Activated CD4-positive, CD25-positive, alpha-beta regulatory T cell (primary cell): ENCODE results near the gene KIAA1671.

Experiments used
- DNase-seq, 4 experiments: peaks; one replicate each; lab custom pipeline; 2025; lab: John Stamatoyannopoulos, UW

KIAA1671 gene

GRCh38 chr22:25045159-25045558, 92.6 kb downstream of the KIAA1671 start:
- DNase-seq = no peak

GRCh38 chr22:25048071-25048470, 95.6 kb downstream of the KIAA1671 start:
- no peak for DNase-seq

DNA sequence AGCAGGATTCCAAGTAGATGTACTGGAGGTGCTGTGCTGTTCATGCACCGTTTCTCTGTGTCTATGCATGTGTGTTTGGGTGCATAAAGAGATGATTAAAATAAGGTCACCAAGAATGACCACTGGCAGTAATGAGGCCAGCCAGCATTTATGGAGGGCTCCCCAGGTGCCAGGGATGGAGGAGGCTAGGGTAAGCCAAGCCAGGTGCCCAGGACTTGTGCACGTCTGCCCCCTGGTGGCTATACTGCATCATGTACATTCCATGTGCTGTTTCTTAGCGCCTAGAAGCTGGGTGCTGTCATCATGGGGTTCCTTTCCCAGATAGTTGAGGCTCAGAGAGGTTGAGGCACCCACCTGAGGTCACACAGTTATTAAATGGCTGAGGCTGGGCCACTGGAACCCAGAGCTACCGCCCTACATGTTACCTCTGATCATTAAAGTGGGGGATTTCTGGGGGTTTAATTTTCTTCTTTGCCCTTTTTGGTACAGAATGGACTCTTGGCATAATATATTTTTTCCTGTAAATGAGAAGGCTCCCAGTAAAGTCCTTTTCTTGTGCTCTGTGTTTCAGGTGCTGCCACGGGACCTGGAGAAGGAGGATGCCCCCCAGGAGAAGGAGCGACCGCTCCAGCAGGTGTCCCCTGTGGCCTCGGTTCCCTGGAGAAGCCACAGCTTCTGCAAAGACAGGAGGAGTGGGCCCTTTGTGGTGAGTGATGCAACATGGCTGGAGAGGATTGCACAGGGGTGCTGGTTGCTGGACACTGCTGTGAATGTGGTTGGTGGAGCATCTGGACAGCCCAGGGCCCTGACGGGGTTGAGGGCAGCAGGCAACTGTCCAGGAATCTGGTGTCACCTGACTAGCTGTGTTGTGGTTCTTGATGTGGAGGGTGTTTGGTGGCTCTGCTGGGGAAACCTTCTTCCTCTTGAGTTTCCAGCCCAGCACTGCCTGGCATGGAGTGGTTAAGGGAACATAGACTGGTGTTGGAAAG, 96.4 kb downstream of the KIAA1671 start:
- peak; percentile 33 to 59 (median 44) for DNase-seq

- no peak for DNase-seq
These were observed 97.3 kb downstream of the KIAA1671 start for GRCh38 chr22:25049770-25050169.

DNA sequence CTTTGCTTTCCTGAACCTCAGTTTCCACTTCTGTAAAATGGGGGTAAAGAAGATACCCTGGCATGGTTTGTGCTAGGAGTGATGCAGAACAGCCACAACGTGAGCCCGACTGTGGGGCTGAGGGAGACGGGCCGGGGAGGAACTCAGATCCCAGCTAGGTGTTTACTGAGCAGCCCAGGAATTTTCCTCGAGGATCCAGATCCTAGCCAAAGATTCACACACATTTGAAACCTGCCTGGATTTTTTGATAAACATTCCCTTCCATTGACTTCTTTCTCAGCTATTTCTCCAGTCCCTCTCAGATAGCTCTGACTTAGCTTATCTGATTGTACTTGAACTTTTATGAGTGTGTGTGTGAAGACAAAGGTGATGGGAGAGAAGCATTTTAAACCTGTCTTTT, 98.0 kb downstream of the KIAA1671 start:
- DNase-seq = no peak

DNA sequence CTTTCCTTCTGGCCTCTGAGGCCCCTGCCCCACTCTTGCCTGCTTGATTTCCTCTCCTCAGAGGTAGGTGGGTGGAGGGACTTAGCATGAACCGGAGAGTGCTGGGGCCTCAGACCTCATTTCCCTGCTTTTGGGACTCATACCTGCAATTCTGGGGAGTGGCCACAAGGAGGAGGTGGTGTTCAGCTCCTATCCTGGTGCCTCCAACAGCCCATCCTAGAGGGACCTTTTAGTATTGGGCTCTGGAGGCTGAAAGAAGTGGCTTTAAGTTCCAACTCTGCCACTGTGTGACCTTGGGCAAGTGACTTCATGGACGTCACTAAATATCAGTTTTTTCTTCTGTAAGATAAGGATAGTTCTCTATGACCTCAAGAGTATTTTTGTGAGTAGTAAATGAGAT, 98.6 kb downstream of the KIAA1671 start:
- no peak for DNase-seq

DNA sequence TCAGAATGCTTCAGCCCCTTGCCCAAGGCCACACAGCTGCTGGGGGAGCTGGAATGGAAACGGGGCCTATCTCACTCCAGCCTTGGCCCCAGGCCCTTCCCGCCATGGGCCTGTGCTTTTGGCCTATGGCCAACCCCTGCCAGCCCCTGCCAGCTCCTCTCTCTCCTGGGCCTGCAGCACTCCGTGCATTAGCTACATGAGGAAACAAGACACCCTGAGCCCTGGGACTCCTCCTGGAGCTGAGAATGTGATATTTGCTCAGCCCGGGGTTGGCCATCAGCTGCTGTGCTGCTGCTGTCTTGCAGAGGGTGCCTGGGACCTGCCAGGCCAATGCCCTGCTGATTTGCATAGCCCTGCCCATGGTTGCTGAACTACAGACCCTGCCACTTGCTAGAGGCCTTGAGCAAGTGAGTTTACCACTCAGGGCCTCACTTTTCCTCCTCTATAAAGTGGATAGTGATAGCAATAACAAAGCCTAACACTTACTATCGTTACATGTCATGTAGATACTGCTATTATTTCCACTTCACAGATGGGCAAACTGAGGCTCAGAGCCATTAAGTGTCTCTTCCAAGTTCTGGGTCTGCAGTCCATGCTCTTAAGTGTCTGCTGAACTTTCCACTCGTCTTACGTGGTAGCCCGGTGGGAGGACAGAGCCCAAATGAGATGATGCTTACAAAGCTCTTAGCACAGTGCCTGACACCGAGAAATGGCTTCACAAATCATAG, 99.6 kb downstream of the KIAA1671 start:
- DNase-seq = no peak

DNA sequence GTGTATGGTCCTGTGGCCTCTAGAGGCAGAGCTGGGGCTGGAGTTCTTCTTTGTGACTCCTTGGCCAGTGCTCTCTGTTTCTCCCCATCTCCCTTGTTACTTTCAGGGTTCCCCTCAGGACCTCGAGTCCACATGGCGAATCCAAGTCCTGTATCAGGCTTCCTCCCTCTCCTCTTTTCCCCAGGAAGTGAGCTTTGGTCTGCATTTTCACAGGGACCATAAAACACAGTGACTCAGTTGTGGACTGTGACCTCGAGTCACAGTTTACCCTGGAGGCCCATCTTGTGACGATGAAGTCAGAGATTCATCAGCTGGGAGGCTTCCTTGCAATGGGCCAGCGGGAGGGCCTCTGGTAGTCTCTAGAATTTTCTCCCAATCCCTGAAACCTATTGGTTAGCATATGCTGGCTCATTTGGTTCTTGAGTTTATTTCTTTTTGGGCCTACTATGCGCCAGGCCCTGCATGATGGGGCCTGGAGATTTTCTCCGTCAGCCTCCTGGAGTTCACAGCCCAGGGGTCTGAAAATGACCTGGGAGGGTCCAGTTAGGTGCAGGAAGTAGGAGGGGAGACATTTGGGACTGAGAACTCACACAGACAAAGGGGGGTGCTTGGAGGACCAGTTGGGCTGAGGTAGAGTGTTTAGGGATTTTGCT, 100.8 kb downstream of the KIAA1671 start:
- no peak for DNase-seq

- no peak for DNase-seq
These were observed 102.5 kb downstream of the KIAA1671 start for GRCh38 chr22:25054943-25055511.

DNA sequence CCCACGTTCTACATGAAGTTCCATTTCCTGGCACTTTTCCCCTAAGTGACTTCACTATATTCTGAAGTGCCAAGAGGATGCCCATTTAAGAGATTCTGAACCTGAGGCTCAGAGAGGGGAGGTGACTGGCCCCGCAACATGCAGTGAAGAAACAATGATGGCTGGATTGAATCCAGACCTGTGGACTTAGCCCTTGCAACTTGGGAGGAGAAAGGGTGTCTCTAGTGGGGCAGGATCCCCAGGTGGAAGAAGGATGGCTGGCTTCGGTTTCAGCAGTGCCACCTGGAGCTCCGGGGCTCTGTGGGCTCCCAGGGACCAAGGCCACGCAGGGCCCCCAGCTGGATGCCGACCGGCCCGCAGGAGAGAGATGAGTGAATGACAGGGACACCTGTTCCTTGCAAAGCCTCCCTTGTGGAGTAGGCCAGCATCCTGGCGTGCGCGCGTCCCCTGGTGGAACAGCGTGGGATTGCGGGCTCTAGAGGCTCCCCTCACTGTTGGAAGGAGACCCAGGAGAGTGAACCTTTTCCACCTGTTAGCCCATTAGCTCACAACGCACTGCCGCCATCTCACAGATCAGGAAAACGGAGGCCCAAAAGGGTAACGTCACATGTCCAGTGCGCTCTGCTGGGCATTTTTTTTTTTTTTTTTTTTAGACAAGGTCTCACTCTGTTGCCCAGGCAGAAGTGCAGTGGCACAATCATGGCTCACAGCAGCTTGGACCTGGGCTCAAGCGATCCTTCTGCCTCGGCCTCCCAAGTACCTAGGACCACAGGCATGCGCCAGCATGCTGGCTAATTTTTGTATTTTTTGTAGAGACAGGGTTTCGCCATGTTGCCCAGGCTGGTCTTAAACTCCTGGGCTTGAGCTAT, 104.7 kb downstream of the KIAA1671 start:
- DNase-seq = peak; percentile 23 to 67 (median 44)

DNA sequence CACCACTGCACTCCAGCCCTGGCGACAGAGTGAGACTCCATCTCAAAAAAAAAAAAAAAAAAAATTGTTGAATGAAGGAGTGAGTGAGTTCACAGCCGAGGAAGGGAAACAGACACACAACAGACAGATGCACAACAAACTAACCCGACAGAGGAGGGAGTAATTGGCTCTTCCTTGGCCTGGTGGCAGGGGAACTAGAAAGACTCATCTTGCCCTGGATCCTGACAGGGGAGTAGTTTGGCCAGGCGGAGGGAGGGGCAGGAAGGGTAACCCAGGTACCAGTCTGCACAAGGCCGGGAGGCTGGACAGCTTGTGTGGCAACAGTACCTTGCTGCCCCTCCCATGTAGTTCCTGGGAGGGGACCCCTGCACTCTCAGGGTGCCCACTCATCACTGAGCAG, 106.9 kb downstream of the KIAA1671 start:
- DNase-seq = no peak

DNA sequence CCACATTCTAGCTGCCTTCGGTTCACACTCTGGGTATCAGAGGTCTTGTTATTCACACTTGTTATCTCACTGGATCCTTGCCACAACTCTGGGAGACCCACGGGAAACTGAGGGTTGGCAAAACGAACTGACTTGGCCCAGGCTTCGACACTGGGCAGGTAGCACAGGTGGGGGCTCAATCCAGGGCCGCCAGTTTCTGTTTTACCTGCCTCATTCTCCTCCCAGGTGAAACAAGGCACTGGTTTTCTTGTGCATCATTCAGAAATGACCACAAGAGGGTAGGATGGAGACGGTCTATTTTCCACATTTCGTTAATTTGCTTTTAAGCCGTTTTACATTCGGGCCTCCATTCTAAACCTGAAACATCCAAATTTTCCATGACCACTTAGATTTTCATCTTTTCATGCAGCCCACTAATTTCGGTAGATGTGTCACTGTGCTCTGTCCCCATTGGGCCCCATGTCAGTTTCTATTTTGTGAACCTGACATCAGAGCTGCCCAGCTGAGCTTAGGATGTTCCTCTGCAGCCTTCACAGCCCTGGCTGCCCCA, 108.1 kb downstream of the KIAA1671 start:
- DNase-seq = no peak

GRCh38 chr22:25061134-25061533, 108.6 kb downstream of the KIAA1671 start:
- no peak for DNase-seq

DNA sequence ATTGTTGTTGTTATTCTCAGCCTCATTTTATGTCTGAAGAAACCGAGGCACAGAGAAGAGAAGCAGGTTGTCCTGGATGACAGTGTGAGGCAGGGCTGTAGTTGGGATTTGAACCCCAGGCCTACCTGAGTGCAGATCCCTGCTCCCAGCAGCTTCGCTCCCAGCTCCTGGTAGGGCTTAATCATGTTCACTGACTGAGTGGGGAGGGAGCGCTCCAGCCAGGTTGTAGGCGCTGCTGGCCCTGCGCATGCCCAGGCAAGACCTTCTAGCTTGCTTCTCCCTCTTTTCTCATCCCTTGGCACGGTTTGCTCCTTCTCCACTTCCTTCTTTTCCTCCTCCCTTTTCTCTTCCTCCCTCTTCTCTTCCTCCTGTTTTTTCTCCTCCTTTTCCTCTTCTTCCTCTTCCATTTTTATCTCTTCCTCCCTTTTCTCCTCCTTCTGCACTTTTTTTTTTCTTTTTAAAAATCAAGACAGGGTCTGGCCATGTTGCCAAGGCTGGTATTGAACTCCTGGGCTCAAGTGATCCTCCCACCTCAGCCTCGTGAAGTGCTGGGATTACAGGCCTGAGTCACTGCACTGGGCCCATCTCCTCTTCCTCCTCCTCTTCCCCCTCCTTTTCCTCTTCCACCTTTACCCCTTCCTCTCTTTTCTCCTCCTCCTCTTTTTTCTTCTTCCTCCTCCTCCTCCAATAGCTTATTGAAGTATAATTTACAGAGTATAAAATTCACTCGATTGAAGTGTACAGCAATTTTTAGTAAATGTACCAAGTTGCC, 109.3 kb downstream of the KIAA1671 start:
- DNase-seq = no peak

DNA sequence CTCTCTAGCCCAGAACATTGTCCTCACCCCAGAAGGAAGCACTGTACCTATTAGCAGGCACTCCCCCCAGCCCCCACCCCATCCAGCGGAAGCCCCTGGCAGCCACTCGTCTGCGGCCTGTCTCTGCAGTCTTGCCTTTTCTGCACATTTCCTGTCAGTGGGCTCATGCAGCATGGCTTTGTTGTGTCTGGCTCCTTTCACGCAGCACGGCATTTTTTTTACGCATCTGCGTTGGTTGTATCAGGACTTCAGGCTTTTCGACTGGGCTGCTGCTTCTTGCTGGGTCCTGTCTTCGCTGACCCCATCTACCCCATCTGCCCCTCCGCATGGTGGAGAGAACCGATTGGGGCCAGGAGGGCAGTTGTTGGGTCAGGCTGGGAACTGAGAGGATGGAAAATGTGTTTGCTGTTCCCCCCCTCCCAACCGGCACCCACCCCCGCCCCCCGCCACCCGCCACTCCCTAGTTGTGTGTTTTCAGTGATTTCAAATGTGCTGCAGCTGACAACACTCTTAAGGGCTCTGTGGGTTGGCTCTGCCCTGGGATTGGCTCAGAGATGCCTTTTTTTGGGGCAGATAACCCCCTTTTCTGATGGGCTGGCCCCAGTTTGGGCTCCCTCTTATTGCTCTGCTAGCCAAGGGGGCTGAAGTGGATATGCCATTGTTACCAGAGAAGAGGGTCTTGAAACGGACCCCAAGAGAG, 110.0 kb downstream of the KIAA1671 start:
- DNase-seq = peak in 2 of 4 experiments; percentile 61

DNA sequence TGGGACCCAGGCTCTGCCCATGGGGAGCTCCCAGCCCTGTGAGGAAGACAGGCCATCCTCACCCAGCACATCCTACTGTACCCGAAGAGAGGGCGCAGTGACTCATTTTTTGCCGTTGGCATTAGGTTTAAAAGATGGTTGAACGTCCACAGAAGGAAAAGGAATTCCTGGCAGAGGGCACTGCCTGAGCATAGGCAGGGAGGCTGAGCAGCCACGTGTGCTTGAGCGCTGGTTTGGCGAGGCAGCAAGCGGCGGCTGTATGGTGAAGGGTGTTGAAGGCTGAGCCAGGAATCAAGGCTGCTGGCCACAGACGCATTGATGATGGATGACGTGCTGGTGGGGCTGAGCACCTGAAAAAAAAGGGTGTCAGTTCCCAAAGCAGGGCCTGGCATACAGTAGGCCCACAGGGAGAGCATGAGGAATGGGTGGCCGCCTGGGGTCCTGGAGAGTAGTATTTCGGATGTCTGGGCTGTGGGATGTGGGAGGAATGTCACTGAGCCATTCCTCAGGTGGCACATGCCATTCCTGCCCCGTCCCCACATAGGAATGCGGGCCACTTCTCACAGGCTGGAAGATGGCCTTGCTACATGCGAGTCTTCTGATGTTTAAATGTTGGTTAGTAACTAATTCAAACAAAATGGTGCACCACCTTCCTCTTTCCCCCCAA, 112.5 kb downstream of the KIAA1671 start:
- DNase-seq = no peak

DNA sequence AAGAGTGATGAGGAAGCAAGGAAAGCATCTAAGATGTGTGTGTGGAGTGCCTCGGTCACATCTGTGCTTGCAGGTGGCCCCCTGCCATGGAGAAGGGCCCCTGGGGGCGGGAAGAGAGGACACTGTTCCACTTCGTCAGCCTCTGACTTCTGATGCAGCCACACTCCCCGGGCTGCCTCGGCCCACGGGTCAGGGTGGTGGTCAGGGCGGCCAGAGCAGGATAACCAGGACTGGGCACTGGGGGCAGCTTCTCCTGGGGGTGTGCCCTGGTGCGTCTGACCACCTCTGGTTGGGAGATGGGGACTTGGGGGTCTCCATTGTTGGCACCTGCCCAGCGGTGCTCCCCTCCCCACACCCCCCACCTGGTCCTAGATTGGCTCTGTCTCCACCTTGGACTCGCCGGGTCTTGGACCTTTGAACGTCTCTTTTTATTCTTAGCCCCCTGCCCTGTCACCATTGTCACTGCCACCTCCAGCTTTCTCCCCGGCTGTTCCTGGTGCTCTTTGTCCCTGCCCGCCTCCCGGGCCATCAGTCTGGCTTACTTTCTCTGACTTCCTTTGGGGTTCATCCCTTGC, 114.4 kb downstream of the KIAA1671 start:
- DNase-seq = no peak

GRCh38 chr22:25067851-25068421, 115.4 kb downstream of the KIAA1671 start:
- DNase-seq = peak in 3 of 4 experiments; percentile 29 to 59 (median 59)
